Measurements from ENCODE around the gene TINAGL1. TPM values are rescaled to one million over a fixed set of nuclear protein-coding genes. Genes with fewer than 3 reads are reported as not detected.
A peak's percentile ranks its signal among the peaks of the same experiment; 100 is the strongest.

Gene TINAGL1
- total RNA-seq, 1 donor from 2014 or later = 27.2 TPM

- Mint-ChIP-seq H3K27ac (no peak overlapping the region), H3K27me3 (peaks cover 26% of the 10 kb centered on the region), H3K4me3 (no peak overlapping the region), H3K9me3 (no peaks in the 10 kb centered on the region), H3K36me3 (no peaks in the 10 kb centered on the region), H3K4me1 (ENCODE audit: unreplicated experiment) (peaks cover 27% of the 10 kb centered on the region)
- peak; percentile 80 for TF ChIP-seq CTCF (conservative IDR thresholded peaks at IDR 0.05)
- peak; percentile 77 for DNase-seq (ENCODE audit: extremely low spot score, unreplicated experiment)
Observed at GRCh38 chr1:31593770-31594632, 17.7 kb downstream of the TINAGL1 start.

- no peaks in the 10 kb centered on the region for H3K9me3 Mint-ChIP-seq
- peaks cover 24% of the 10 kb centered on the region for H3K4me1 Mint-ChIP-seq (ENCODE audit: unreplicated experiment)
- peaks cover 12% of the 10 kb centered on the region for H3K27me3 Mint-ChIP-seq
- peak overlapping the region; percentile 14 for H3K27ac Mint-ChIP-seq
- DNase-seq (ENCODE audit: extremely low spot score, unreplicated experiment) = peak; percentile 27
- H3K4me3 Mint-ChIP-seq = no peak overlapping the region
- H3K36me3 Mint-ChIP-seq = no peaks in the 10 kb centered on the region
- no peak for TF ChIP-seq CTCF (conservative IDR thresholded peaks at IDR 0.05)
Observed at GRCh38 chr1:31595836-31596736, 19.8 kb downstream of the TINAGL1 start.

GRCh38 chr1:31596737-31597097, 20.4 kb downstream of the TINAGL1 start:
- Mint-ChIP-seq H3K27me3 (peaks cover 6% of the 10 kb centered on the region), H3K4me1 (ENCODE audit: unreplicated experiment) (peaks cover 21% of the 10 kb centered on the region), H3K27ac (no peak overlapping the region), H3K9me3 (no peaks in the 10 kb centered on the region), H3K4me3 (no peak overlapping the region), H3K36me3 (no peaks in the 10 kb centered on the region)
- no peak for TF ChIP-seq CTCF (conservative IDR thresholded peaks at IDR 0.05)
- no peak for DNase-seq (ENCODE audit: extremely low spot score, unreplicated experiment)

GRCh38 chr1:31598980-31599379, 22.7 kb downstream of the TINAGL1 start:
- peaks cover 16% of the 10 kb centered on the region for H3K4me1 Mint-ChIP-seq (ENCODE audit: unreplicated experiment)
- peak; percentile 39 for DNase-seq (ENCODE audit: extremely low spot score, unreplicated experiment)
- H3K27ac Mint-ChIP-seq = no peak overlapping the region
- H3K36me3 Mint-ChIP-seq = no peaks in the 10 kb centered on the region
- no peak overlapping the region for H3K4me3 Mint-ChIP-seq
- H3K27me3 Mint-ChIP-seq = peaks cover 3% of the 10 kb centered on the region
- TF ChIP-seq CTCF (conservative IDR thresholded peaks at IDR 0.05) = no peak
- no peaks in the 10 kb centered on the region for H3K9me3 Mint-ChIP-seq

- no peak for TF ChIP-seq CTCF (conservative IDR thresholded peaks at IDR 0.05)
- H3K4me3 Mint-ChIP-seq = no peak overlapping the region
Observed at GRCh38 chr1:31600641-31601040, 24.3 kb downstream of the TINAGL1 start.

More at GRCh38 chr1:31600641-31601040, 24.3 kb downstream of the TINAGL1 start:
- Mint-ChIP-seq H3K4me1 (ENCODE audit: unreplicated experiment) (peaks cover 15% of the 10 kb centered on the region), H3K36me3 (no peaks in the 10 kb centered on the region), H3K27ac (no peak overlapping the region), H3K9me3 (no peaks in the 10 kb centered on the region), H3K27me3 (peaks cover 3% of the 10 kb centered on the region)
- DNase-seq (ENCODE audit: extremely low spot score, unreplicated experiment) = no peak

All from type B pancreatic cell (in vitro differentiated cells).